Panc1 (cell line): Measurements from ENCODE around the gene PACSIN1. TPM values are rescaled to one million over a fixed set of nuclear protein-coding genes. Genes with fewer than 3 reads are reported as not detected.

Experiments used
- ATAC-seq: fragments of 200-7000 bp; cut with Tn5 transposase; 2 replicates; pipeline ENCODE4 v1.9.1; 2020; ENCODE audit warnings: mild to moderate bottlenecking, moderate library complexity
- BruUV-seq: library from RNA; stranded (reverse); fragments of 400-500 nt; replicated peaks from 2 replicates; lab custom pipeline; 2021; lab: Mats Ljungman, UMichigan
- CTCF ChIA-PET: fragments of 300-600 bp; sonication (Branson Sonifier 250); formaldehyde crosslinking; loops from one replicate; lab custom pipeline; 2022; ENCODE audit warnings: antibody characterized with exemption; lab: Charles Lee
- POLR2A ChIA-PET: fragments of 300-600 bp; sonication (Branson Sonifier 250); formaldehyde crosslinking; loops from one replicate; lab custom pipeline; 2022; ENCODE audit warnings: antibody characterized with exemption; lab: Charles Lee
- DNase-seq: peaks from one replicate; pipeline ENCODE4 v3.0.0-alpha.2; 2010; ENCODE audit warnings: low read depth, low spot score
- H3K27ac ChIP-seq: 2 replicates; pipeline ENCODE4 v1.5.1; 2011; ENCODE audit warnings: mild to moderate bottlenecking, low read length, inconsistent platforms
- H3K27me3 ChIP-seq: fragments of 200-500 bp; sonication (Bioruptor generic); 2 replicates; pipeline ENCODE4 v1.6.0; 2014; ENCODE audit warnings: low read length, inconsistent platforms; ENCODE audit not compliant: control insufficient read depth, insufficient read depth
- H3K36me3 ChIP-seq: fragments of 200-500 bp; sonication (Bioruptor generic); 2 replicates; pipeline ENCODE4 v1.5.1; 2014; ENCODE audit warnings: inconsistent platforms, mild to moderate bottlenecking, low read length, moderate library complexity; ENCODE audit not compliant: control insufficient read depth, insufficient read depth
- H3K4me1 ChIP-seq: 2 replicates; pipeline ENCODE4 v1.5.1; 2011; ENCODE audit warnings: inconsistent platforms, mild to moderate bottlenecking, low read length, moderate library complexity; ENCODE audit not compliant: control insufficient read depth, insufficient read depth
- H3K4me3 ChIP-seq, 2 experiments: 2 replicates each; pipeline ENCODE4 v1.5.1; 2011 to 2012; ENCODE audit warnings: low read depth in 2 of 2, low read length in 2 of 2, mild to moderate bottlenecking in 2 of 2, inconsistent platforms in 1 of 2, moderate library complexity in 1 of 2
- H3K9me3 ChIP-seq: fragments of 200-500 bp; sonication (Bioruptor generic); 2 replicates; pipeline ENCODE4 v1.5.1; 2014; ENCODE audit warnings: low read depth, mild to moderate bottlenecking, inconsistent platforms, low read length, moderate library complexity; ENCODE audit not compliant: control insufficient read depth, insufficient read depth
- CTCF ChIP-seq: fragments of 450-650 bp; IDR thresholded peaks from 2 replicates; pipeline ENCODE4 v1.5.1; 2017; ENCODE audit warnings: mild to moderate bottlenecking
- POLR2AphosphoS5 ChIP-seq: IDR thresholded peaks from 2 replicates; pipeline ENCODE4 v1.6.1; 2012; ENCODE audit warnings: mild to moderate bottlenecking, low read depth, low read length, moderate library complexity
- REST ChIP-seq, 2 experiments: IDR thresholded peaks; 2 replicates each; pipeline ENCODE4 v1.6.1; 2011 to 2012; ENCODE audit warnings: low read depth in 2 of 2, control low read depth in 1 of 2, low read length in 1 of 2, mild to moderate bottlenecking in 1 of 2, moderate library complexity in 1 of 2; ENCODE audit not compliant: insufficient read depth in 1 of 2
- SIN3A ChIP-seq: IDR thresholded peaks from 2 replicates; pipeline ENCODE4 v1.6.1; 2012; ENCODE audit warnings: low read depth, mild to moderate bottlenecking, low read length, moderate library complexity, borderline replicate concordance; ENCODE audit not compliant: insufficient read depth
- TCF7L2 ChIP-seq: IDR thresholded peaks from 2 replicates; pipeline ENCODE4 v1.6.1; 2011; ENCODE audit warnings: mild to moderate bottlenecking, low read depth, low read length, inconsistent platforms
- in situ Hi-C: cut with HindIII; loops from 2 replicates; pipeline ENCODE4 v1.10.0; 2016; ENCODE audit warnings: low sequenced_read_pairs, low pct_unique_long_range_greater_than_20kb
- intact Hi-C: fragments of 100-400 bp; cut with micrococcal nuclease; formaldehyde crosslinking; loops from one replicate; pipeline ENCODE4 v1.10.0; 2022; ENCODE audit not compliant: unreplicated experiment
- total RNA-seq: library from RNA; stranded (reverse); gene quantifications from one replicate; pipeline ENCODE4 v1.2.1, GENCODE V29; 2021; ENCODE audit not compliant: unreplicated experiment

The PACSIN1 gene
- total RNA-seq, 1 experiment from 2014 or later: 0.18 TPM

- Histone ChIP-seq H3K9me3 (no peaks in the 10 kb centered on the region), H3K27ac (no peak overlapping the region), H3K27me3 (no peaks in the 10 kb centered on the region), H3K4me3 (no peak overlapping the region), H3K4me1 (peaks cover 10% of the 10 kb centered on the region), H3K36me3 (no peaks in the 10 kb centered on the region)
- no TSS peak for BruUV-seq
- intact Hi-C loops: no loop called here
- CTCF ChIA-PET: interaction anchor here (0.6 kb wide), 1 partner anchor 25 kb away, joined by 3 read pairs; no protein-coding TSS in a partner anchor
- DNase-seq: no peak
- TF ChIP-seq REST (IDR thresholded peaks at IDR 0.05; ENCODE audit: insufficient read depth in 1 of 2, low read depth in 2 of 2, low read length in 1 of 2): no peak
- no peak for TF ChIP-seq SIN3A
- no peak for TF ChIP-seq TCF7L2
- POLR2A ChIA-PET: interaction anchor here (0.7 to 1.0 kb wide), 2 partner anchors 173 to 913 kb away, joined by 3 to 6 read pairs; no protein-coding TSS in a partner anchor
- in situ Hi-C loops: no loop called here
- ATAC-seq: no peak
Observed at GRCh38 chr6:34560366-34561226, 94.7 kb downstream of the PACSIN1 start.

GRCh38 chr6:34561227-34561530 is 95.3 kb downstream of the PACSIN1 start:
- H3K36me3 ChIP-seq: no peaks in the 10 kb centered on the region
- no TSS peak for BruUV-seq
- POLR2A ChIA-PET: interaction anchor here (0.7 to 1.0 kb wide), 2 partner anchors 172 to 912 kb away, joined by 3 to 6 read pairs; no protein-coding TSS in a partner anchor
- no peak for TF ChIP-seq TCF7L2
- TF ChIP-seq SIN3A: no peak
- no peak for TF ChIP-seq REST (IDR thresholded peaks at IDR 0.05; ENCODE audit: insufficient read depth in 1 of 2, low read depth in 2 of 2, low read length in 1 of 2)
- no peak for TF ChIP-seq CTCF
- no peak for TF ChIP-seq POLR2AphosphoS5
- H3K27me3 ChIP-seq: no peaks in the 10 kb centered on the region
- no peak for ATAC-seq
- CTCF ChIA-PET: no interaction called here
- intact Hi-C loops: no loop called here
- no peak overlapping the region for H3K4me3 ChIP-seq
- no peak overlapping the region for H3K27ac ChIP-seq
- in situ Hi-C loops: no loop called here
- no peak for DNase-seq
- H3K9me3 ChIP-seq: no peaks in the 10 kb centered on the region
- H3K4me1 ChIP-seq: peaks cover 4% of the 10 kb centered on the region
